Activated CD4-positive, alpha-beta T cell treated with anti-CD3 and anti-CD28 coated beads, Interleukin-2, amount 50 U/mL, for 24 hours (primary cell): ENCODE data around the gene HEMGN.
A peak's percentile ranks its signal among the peaks of the same experiment; 100 is the strongest.

Source experiments
- DNase-seq, 2 donors: peaks; one replicate each; pipeline ENCODE4 v3.0.0-alpha.2; 2020; ENCODE audit warnings: low read depth in 1 of 2, low spot score in 1 of 2

The HEMGN gene

DNA sequence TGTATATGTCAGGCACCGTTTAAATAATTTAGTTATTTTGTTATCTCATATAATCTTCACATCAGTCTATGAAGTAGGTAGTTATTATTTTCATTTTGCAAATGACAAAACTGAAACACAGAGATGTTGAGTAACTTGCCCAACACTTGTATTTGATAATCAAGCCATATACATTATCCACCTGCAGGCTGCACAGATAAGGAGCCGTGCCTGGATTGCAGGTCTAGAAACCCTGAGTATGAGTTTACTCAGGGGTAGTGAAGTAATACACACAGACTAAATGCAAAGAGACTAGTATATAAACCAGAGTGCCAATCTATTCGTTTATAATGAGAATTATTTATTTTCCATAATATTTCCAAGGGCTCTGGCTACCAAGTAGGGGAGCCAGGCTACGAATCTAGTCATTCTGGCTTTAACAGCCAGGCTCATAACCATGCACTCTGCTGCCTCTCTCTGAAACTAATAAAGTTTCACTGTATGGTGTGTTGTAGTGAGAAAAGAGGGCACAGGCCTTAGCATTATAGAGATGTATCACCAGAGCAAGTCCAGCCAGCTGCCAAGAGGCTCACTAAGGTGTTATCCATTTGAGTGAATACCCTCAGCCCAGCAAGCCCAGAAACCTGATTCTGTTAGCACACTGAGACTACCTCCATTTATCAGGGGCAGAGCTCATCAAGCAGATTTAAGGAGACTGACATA, 4.5 kb downstream of the HEMGN start:
- DNase-seq, result no peak

GRCh38 chr9:97930972-97931371, 7.0 kb downstream of the HEMGN start:
- no peak for DNase-seq

GRCh38 chr9:97928986-97929604, 8.9 kb downstream of the HEMGN start:
- DNase-seq, result no peak

GRCh38 chr9:97925497-97926334, 12.3 kb downstream of the HEMGN start:
- DNase-seq, result no peak

- no peak for DNase-seq
Observed at GRCh38 chr9:97924386-97924785, 13.6 kb downstream of the HEMGN start.

GRCh38 chr9:97923529-97924108, 14.4 kb downstream of the HEMGN start:
- DNase-seq, result peak in 1 of 2 donors; percentile 73

GRCh38 chr9:97921959-97922724, 15.8 kb downstream of the HEMGN start, which contains the start of gene TRMO:
Gene TRMO (minus strand): TSS chr9:97922500. CDS start chr9:97922493, 7 bp downstream.
- DNase-seq, result peak; percentile 97 to 99

DNA sequence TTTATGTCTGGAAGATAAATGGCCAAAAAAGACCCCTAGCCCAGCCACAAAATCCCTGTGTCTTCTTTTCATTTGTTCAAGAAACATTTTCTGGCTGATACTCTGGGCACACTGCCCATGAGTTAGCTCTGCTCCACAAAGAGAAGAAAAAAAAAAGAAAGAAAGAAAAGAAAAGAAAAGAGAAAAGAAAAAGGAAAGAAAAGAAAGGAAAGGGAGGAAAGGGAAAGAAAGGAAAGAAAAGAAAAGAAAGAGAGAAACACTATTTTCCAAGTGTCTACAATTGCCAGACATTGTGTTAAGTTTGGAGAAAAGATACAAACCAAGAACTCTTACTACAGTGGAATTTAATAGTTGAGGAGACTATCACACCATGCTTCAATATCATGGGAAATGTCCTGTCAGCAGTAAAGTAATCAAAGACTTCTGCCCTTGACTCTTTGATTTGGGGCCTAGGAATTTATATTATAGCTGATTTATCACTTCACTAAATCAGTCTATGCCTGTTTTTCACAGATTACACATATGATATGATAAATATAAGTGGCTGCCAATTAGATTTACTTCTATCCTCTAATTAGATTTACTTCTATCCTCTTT, 18.7 kb downstream of the HEMGN start:
- no peak for DNase-seq

GRCh38 chr9:97918611-97919010, 19.4 kb downstream of the HEMGN start:
- DNase-seq, result no peak

- DNase-seq, result no peak
Observed at GRCh38 chr9:97911970-97912369, 26.0 kb downstream of the HEMGN start.

- DNase-seq, result no peak
Observed at GRCh38 chr9:97911528-97911927, 26.4 kb downstream of the HEMGN start.

DNA sequence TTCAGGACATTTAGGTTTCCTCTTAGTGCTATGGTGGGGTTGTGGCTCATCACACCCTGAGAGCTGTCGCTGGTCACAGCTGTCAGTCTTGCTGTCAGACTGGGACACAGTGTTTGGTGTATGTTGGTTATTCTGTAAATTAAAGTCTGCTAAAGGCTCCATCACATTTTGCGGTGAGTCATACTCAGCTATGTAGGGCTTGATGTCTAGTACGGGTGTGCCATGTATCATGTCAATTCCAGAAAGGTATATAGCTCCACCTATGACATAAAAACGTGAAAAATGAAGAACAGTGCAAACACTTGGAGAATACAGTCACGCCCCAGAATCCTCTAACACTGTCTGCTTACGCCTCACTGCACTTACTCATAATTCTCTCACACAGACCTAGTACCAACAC, 27.6 kb downstream of the HEMGN start:
- no peak for DNase-seq

GRCh38 chr9:97908705-97909104, 29.3 kb downstream of the HEMGN start:
- DNase-seq, result no peak

DNA sequence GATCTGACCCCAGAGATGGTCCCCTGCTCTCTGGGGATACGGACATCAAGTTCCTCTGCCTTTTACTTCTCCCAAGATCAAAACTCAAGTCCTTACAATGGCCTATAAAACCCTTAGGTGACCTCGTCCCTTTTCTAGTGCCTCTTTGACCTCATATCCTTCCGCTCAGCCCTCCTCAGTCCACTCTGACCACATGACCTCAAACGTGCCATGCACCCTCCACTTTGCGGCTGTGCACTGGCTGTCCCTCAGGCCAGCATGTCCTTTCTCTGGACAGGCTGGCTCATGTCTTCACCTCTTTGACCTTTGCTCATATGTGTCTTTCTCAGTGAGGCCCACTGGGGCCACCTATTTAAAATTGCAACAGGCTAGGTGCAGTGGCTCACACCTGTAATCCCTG, 30.3 kb downstream of the HEMGN start:
- DNase-seq, result no peak

DNA sequence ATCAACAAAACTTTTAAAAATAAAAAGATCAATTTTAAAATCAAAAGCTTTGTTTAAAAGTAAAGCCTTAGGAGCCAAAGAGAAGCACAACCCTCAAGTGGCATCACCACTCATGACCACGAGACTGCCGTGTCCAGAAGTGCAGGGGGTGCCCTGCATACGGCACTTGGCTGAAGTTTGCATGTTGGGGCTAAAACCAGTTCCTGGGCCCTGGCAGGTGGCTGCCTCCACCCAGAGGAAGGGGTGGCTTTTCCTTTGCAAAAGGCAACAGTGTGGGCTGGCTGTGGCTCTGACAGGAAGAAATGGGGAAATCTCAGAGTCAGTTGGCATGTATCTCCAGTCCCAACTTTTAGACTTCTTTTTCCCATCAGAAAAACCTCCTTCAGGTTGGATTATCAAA, 30.9 kb downstream of the HEMGN start:
- no peak for DNase-seq

DNA sequence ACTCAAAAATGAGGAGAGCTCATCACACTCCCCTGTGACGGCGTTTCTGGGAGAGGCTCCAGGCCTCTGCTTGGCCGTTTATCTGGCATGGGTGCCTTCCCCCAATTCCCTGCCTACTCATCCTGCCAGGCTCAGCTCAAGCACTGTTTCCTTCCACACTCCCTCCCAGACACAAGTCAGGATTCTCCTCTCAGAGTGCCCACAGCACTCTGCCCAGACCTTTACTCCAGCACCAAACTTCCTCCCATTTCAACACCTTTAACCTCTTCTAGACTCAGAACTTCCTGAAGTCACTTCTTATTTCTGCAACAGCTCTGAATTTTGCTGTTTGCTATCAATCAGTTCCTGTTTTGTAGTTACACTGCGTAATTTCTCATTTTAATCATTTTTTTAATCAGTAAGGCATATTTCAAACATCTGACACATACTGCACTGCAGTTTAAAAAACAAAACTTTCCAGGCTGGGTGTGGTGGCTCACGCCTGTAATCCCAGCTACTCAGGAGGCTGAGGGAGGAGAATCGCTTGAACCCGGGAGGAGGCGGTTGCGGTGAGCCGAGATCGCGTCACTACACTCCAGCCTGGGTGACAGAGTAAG, 31.6 kb downstream of the HEMGN start:
- no peak for DNase-seq

- DNase-seq, result no peak
Observed at GRCh38 chr9:97905228-97905627, 32.7 kb downstream of the HEMGN start.

GRCh38 chr9:97904725-97905124, 33.2 kb downstream of the HEMGN start:
- DNase-seq, result no peak

GRCh38 chr9:97903177-97903576, 34.8 kb downstream of the HEMGN start:
- DNase-seq, result no peak
